GM21447 (cell line): Measurements from ENCODE around the gene PTPRZ1.

ENCODE experiments used
- ATAC-seq: cut with Tn5 transposase; IDR thresholded peaks from one replicate; pipeline ENCODE4 v1.9.1; 2021; ENCODE audit not compliant: unreplicated experiment

PTPRZ1 gene

DNA sequence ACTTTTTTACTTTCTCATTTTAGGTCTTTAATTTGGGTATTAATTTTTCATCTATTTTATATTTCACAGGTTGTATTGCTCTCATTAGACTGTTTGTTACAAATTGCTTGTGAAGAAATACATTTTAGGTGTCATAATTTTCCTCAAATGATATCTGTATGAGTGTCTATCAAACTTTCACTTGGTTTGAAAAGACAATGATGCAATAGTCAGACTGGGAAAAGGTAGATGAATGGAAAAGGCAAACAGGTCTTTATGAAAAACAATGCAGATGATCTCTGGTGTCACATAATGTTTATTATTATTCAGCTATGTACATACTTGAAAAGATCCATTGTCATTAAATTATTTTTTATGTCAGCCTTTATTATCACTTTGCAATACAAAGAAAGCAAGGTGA lies 80.2 kb downstream of the PTPRZ1 start:
- ATAC-seq = no peak

DNA sequence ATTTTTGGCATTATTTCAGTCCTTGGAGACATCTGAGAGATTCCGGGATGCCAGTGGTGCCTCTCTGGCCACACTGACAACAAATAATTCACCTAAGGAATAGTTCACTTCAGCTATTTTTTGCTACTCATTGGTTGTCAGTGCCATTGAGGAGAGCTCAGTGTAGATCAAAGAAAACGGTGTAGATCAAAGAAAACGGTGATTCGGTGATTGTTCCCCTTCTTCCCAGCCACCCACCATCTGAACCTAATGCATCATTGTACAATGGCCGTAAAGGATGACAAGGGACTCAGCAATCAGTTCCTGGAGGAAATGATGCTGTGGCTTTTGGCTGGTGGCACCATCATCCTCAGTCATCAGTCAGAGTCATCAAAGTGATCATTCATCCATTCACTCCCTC lies 80.6 kb downstream of the PTPRZ1 start:
- ATAC-seq = no peak

DNA sequence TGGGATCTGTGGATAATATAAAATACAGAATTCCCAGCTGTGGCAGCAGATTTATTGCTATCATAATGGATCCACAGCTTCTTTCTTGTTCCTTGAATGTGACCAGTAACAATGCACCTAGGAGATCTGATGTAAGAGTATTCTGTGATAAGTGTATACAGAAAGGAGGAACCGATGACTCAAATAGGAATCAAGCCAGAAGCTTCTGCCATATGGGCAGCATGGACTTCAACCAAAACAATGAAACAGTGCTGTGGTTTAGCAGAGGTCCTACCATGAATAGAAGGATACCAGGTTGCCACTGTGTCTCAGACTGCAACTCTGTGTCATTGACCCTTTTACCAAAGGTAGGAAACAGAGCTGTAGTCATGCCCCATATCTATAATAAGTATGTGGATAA lies 81.8 kb downstream of the PTPRZ1 start:
- ATAC-seq = peak; percentile 55

DNA sequence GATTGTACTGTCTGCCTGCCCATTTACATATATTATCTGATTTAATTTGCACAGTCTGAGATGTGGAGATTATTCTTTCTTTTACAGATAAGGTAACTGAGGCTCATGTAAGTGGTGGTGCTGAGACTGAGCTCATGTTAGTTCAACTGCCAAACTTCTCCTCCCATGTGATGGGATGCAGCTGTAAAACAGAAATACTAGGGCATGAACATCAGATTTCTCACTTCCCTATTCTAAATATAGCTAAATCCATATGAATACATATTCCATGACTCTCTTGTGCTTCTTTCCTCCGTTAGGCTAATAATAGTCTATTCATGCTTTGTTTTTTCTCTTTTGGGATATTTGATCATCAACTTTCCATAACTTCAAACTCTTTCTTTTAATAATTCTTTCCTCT lies 84.7 kb downstream of the PTPRZ1 start:
- no peak for ATAC-seq

DNA sequence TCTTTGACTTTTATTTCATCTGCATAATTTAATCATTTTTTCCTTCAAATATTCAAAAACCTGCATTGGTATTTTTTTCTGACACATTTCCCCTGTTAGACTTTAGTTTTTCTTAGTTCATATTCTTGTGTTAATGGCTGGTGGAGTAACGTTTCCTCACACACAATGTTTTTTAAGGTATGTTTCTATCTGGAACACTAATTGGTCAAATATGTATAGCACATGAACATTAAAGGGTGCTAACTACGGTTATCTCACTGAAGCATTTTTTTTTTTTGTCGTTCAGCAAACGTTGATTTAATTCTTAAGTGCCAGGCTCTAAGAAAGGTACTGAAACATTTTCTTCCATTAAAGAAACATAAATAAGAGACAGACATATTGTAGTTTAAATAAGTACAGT lies 87.7 kb downstream of the PTPRZ1 start:
- ATAC-seq = no peak

DNA sequence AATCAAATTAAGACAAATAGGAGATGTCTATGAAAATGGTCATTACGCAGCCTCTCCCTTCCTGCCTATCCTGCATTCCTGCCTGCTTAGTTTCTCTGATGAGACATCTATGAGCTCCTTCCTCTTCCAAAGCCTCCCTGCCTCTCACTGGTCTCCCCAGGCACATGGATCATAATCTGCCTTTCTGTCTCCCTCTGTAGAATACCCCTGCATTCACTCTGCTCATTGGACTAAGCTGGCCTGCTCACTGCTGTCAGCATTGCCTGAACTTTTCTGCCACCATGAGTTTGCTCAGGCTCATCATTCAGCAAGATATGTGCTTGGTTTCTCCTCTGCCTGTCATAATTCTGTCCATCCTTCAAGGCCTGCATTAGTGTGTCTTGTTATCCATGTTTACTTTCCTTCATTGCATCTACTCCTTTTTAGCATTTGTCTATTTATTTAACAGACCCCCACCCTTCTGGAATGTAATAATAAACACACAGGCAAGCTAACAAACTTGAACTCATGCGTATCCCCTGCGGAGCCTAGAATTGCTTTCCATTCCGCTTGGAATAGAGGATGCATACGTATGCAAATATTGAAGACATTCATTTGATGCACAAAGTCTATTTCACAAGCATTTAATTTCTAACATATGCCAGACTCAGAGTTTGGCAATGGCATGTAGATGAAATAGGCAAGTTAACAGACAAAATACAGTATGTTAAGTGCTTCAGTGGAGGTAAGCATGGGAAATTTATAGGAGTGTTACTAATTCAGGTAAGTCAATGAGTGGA lies 88.3 kb downstream of the PTPRZ1 start:
- ATAC-seq = no peak

DNA sequence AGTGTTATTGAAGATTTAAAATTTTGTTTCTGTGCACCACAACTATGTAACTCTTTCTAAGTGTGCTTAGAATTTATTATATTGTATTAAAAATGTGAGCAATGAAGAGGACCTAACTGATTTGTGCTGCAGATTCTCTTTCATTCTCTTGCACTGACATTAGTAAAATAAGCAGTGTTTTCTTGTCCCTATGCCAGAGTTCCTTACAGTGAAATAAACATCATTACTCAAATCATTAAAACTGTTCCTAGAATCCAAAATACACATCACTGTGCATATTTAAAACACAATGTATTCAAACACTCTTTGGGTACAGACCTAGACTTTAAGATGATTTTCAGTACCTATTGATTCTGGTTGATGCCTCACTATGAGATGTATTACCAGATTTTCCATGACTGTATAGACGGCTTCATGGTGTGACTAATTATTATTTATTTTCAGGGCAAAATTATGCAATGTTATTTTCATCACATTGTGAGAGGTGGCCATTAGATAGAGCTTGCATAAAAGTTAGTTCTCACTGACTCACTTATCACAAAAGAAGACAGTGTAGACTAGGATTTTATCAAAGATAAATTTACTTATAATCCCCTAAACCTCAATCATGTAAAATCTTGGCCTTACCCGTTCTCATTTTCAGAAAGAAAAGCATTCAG lies 93.4 kb downstream of the PTPRZ1 start:
- ATAC-seq = no peak

DNA sequence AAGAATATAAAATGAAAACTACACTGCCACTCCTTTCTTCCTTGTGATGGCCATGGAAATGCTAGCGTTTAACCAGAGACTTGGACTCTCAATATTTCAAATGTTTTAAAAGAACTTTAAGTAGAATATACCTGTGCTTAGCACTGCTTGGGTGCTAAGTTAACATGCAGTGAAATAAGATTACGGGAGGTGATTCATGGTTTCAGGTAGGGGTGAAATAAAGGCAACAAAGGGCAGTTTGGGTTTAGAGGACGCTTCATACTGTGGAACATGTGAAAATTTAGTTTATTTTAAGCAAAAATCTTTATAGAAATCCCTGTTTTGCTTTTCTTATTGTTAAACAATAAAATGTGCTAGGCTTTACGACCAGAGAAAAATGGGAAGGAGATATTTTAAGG lies 94.0 kb downstream of the PTPRZ1 start:
- no peak for ATAC-seq

DNA sequence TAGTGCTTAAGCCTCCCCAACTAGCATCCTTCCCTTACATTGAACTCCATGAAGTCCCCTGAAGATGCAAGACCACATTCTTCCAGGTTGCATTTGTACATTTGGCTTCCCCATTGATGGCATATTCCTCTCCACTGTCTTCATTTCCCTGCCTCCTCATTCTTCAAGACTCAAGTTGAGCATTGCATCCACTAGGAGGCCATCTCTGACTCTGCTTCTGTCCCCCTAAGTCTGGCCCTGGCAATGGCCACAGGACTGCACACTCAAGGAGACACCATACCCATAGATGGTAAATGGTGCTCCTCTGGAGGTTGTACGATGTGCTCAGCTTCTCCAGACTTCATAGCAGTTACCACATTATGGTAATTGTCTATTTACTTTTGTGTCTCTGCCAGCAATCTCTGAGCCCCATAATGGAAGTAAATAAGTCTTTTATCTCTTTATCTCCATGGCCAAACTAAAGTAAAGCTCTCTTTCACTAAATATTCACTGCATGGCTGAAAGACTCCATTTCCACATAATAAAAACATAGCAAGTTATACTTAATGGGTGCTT lies 112.6 kb downstream of the PTPRZ1 start:
- no peak for ATAC-seq

DNA sequence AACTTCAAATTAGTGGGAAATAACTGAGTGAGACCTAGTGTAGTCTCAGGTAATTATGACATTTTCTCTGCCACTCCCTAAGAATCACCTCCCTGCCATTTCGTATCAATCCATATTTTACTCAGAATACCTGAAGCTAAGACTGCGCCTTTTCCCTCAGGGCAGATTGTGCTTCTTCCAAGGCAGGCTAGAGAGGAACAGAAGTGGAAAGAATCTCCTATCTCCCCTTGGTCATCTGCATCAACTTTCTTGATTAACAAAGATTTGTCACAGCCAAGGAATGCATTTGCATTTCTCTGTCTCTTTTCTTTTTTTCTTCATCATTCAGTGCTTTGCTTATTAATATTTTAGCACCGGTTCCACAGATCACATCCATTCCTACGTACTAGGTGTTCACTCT lies 119.1 kb downstream of the PTPRZ1 start:
- no peak for ATAC-seq

DNA sequence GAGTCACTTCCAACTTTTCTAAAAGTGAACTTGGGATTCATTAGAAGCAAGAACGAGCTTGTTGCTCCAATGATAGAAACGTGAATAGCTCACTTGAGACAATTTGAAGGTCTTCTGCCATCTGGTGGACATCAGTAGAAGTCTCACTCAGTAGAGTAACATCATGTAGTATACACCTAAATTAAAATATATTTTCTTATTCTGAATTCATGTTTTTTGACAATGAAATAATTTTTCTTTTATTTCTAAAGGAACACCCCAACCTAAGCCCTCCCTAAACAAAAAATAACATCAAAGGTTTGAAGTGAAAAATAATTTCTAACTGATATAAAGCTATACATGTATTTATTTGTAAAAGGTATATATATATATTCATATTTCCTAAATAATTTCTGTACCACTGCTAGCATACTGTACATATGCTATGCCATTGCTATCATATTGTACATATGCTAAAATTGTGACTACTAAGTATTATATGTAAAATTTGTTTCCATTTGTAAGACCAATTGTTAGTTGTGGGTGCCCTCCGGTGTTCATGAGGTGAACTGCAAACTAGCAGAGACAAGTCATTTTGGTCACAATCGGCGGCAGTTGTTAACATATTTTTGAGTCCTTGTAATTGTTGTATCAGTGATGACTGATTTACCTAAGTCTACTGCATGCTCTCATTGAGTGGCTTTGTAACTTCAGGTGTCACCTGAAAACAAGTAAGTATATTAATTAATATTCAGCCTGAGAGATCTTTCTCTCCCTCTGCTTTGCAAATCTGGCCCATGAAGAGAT lies 121.9 kb downstream of the PTPRZ1 start:
- peak; percentile 94 for ATAC-seq

DNA sequence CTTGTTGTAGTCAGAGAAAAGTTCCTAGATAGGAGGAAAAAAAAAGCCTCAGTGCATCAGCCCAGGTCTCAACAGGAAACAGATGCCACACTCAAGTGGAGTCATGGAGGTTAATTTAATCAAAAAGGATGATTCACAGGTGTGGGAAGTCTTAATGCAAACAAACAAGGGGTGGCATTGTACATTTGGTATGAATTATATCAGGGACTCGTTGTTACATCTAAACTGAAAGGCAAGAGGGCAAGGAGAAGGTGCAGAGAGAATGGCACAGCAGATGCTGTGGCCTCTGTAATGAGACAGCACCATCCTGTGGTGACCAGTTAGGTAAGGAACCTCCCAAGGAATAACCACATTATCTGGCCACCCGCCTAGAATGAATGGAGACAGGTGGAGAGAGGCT lies 133.7 kb downstream of the PTPRZ1 start:
- no peak for ATAC-seq

DNA sequence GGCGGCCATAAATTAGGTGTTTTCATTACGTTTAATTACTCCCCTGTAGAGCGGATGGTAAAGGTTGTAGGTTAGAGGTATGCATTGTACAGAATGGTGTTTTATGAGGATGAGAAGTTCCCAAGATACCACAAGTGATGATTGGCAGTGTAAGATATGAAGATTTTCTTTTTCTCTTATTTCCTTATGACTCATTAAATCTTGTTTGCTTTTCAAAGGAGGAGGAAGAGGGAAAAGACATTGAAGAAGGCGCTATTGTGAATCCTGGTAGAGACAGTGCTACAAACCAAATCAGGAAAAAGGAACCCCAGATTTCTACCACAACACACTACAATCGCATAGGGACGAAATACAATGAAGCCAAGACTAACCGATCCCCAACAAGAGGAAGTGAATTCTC lies 137.2 kb downstream of the PTPRZ1 start:
- ATAC-seq = no peak

DNA sequence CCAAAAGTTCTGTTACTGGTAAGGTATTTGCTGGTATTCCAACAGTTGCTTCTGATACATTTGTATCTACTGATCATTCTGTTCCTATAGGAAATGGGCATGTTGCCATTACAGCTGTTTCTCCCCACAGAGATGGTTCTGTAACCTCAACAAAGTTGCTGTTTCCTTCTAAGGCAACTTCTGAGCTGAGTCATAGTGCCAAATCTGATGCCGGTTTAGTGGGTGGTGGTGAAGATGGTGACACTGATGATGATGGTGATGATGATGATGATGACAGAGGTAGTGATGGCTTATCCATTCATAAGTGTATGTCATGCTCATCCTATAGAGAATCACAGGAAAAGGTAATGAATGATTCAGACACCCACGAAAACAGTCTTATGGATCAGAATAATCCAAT lies 140.1 kb downstream of the PTPRZ1 start:
- no peak for ATAC-seq

DNA sequence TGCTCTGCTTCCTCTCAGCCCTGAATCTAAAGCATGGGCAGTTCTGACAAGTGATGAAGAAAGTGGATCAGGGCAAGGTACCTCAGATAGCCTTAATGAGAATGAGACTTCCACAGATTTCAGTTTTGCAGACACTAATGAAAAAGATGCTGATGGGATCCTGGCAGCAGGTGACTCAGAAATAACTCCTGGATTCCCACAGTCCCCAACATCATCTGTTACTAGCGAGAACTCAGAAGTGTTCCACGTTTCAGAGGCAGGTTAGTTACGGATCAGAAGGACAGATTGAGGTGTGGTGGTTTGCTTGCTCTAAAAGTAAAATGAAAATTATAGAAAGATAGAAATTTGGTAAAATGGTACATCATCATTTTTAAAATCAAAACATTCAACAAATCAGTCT lies 140.7 kb downstream of the PTPRZ1 start:
- no peak for ATAC-seq

DNA sequence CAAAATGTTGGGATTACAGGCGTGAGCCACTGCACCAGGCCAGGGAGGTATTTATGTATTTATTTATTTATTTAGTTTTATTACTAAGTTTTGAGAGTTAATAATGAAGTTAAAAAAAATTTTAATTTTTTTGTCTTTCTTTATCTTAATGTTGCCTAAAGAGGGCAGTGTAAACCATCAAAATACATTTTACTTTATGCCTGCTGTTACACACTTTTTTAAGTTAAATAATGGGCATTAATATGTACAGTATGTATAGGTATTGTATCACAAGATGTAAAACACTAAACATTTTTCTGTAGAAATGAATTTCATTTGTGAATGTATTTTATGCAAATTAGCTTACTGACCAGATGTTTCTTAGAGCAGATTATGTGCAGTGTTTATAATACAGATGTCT lies 141.7 kb downstream of the PTPRZ1 start:
- no peak for ATAC-seq

DNA sequence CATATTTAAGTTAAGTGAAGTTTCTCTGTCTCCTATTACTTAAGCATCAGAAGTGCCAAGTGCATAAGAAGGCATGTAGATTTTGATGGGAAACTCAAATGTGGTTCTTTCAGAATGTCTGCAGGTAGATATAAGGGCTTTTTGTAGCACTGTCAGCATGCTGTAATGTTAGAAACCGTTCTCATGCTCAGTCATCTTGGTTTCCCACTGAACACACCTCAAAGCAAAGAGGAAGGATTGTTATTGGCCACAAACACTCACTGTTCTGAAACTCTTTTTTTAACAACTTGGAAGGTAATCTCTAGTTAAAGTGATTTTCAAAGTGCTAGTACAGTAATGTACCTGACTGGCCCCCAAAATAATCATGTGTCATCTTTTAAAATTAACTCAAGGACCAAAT lies 145.1 kb downstream of the PTPRZ1 start:
- ATAC-seq = no peak

DNA sequence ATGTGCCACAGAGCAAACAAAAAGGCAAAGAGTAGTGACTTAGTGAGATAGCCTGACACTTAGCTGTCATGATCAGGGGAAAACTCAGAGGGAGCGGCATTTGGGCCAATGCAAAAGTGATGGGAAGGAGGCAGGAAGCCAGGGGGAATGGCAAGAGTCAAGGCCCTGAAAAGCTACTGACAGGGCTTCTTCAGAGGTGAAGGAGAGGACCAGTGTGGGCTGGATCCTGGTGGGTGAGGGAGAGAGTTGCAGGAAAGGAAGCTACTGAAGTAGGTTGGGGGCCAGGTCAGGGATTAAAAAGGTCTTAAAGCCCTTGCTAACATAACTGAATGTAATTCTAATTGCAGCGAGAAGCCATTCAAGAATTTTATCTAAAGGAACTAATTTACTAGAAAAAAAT lies 154.1 kb downstream of the PTPRZ1 start:
- ATAC-seq = no peak

DNA sequence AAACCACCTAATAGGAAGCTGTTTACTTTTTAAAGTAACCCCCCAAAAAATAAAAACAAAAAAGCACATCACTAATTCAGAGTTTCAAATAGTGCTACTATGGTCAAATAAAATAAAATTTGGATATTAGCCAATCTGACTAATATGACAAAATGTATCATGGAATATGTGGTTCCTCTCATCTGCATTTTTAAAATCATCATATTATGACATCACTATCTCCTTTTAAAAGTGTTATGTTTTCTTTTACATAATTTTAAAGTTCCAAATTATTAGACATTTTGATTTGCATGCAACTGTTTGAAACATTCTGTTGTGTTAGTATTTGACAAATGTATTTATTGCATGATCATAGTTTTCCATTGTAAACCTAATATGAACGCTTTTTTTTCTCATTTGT lies 160.7 kb downstream of the PTPRZ1 start:
- ATAC-seq = no peak

DNA sequence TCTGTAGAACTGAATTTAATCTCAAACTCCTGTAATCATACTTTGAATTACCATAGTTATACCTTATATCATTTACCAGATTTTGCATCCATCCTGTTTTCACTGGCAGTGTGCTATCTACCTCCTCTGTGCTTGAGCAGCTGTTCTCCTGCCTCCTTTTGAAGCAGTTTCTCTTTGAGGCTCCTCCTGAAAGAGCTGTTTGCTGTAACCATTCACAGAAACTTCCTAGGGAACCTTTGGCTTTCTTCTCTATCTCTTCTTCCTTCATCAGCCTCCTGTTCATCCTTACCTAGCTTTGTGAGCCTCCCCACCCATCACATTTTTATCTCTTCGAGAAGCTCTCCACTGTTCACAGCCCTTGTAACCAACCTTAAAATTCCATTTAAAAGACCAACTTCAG lies 162.9 kb downstream of the PTPRZ1 start:
- no peak for ATAC-seq

DNA sequence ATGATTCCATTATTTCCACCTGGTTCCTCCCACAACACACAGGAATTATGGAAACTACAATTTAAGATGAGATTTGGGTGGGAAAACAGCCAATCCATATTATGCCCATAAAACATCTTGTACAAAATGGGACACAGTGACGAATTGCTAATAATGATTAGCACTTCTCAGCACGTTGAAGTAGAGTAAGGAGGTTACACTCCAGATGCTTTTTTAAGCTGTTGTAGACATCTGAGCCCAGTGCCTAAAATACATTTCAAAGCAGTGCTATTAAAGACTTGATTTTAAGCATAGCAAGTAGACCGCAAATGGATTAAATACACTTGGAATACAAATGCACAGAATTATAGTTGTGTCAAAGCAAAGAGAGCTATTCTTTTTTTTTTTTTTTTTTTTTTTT lies 165.2 kb downstream of the PTPRZ1 start:
- ATAC-seq = no peak

DNA sequence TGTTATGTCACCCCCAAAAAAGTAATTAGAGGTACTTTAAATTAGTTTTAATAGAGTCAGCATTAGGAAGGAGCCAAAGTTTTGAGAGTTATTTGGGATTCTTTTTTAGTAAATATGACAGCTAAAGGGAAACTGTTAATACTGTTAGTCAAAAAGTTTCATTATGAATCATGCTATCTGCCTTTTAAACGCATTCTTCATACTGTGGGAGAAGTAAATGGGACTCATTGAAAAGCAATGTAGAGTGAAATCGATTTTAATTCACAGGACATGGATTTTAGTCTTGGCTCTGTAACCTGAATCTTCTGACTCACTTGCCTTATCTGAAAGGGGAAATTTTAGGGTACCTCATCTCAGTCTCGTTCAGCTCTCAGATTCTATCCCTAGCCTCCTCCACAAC lies 165.9 kb downstream of the PTPRZ1 start:
- no peak for ATAC-seq
